NCI-H1694 treated with DMSO at 0.1 percent for 48 hours (cell line): ENCODE results near the gene CDC42EP4.

Source experiments
- DNase-seq: peaks from one replicate; lab custom pipeline; 2025; lab: John Stamatoyannopoulos, UW

Gene CDC42EP4, protein sequence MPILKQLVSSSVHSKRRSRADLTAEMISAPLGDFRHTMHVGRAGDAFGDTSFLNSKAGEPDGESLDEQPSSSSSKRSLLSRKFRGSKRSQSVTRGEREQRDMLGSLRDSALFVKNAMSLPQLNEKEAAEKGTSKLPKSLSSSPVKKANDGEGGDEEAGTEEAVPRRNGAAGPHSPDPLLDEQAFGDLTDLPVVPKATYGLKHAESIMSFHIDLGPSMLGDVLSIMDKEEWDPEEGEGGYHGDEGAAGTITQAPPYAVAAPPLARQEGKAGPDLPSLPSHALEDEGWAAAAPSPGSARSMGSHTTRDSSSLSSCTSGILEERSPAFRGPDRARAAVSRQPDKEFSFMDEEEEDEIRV

DNA sequence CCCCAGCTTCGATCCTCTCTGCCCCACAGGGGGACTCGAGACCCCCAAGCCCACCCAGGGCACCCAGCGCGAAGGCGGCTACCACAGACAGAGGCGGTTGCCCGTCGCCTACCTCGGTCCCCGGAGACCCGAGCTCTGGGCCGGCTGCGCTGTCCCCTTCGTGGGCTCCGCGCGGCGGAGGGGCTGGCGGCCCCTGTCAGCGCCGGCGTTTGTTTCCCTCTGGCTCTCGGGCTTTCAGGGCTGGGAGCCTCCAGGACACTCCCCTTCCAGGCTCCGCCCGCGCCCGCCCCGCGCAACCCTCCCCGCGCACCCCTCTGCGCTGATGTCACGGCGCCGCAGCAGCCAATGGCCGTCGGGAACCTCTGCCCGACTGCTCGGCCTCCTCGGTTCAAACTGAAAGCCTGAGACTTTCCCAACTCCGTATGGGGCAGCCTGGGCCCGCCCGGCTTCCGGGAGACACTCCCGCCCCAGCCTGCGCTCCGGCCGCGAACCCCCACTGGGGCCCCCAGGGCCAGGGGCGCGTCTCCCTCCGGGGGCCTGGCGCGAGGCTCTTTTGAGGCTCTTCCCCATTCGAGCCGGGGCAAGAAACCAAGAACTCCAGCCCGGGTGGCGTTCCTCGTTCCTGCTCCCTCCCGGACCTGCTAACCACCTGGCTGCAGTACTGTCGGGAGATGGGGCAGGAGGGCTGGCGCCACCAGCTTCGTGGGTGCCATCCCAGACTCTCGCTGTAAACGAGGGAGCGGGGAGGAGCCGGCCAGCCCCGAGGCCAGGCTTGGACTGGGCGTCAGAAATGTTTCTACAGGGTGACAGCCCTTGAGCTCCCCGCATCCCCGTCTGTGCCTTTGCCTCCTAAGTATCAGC is at the start of gene CDC42EP4:
Gene CDC42EP4 (minus strand): TSS at position 221 of the 861 bp plus-strand sequence. CDS start 25,501 bp downstream, outside the sequence.
- peak; percentile 76 for DNase-seq

DNA sequence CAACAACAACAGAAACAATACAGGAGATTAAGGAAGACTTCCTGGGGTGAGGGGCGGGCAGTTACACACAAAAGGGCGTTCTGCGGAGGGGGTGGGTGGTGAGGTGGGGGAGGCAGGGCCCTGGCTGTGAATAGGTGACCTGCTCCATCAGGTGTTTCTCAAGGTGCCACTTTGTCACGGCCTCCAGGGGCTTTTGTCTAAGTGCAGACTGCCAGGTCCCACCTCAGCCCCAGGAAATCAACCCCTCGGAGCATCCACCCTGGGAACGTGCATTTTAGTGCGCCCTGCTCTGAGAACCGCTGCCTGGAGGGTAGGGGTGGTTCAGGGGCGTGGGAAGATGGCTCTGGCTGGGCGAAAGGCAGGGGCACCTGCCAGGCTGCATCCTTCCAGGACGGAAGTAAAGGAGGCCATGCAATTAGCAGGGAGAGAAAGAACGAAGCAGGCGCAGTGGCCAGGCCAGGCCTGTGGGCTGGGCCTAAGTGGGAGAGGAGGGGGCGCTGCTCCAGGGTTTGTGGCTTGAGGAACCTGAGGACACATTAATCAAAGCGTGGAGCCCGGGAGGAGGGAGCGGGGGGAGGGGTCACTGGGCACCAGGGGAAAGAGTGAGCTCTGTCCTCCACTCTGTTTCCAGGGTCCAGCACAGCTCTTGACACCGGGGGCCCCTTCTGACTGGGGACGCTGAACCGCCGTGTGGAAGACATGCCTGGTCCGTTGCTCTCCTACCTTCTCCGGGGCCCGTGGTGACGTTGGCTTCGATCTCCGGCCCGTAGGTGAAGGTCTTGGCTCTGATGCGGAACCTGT is 49.4 kb upstream of the CDC42EP4 start:
- no peak for DNase-seq

DNA sequence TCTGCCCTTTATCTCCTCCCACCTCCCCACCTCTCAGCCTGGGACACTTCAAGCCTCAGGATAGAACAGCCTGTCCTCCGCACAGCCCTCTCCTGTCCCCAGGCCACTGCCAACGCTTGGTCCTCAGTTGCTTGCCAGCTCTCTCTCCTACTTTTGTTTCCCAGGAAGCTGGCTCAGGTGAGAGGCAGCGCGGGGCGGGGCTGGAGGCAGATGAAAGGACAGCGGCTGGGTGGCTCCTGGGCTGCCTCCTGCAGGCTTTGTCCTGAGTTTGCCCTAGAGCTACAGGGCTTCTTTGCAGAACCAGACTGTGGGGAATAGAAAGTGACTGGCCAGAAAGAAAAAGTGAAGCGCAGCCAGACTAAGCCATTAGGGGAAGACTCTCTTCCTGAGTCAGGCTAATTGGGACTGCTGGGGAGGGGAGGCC is 48.2 kb upstream of the CDC42EP4 start:
- DNase-seq = no peak

DNA sequence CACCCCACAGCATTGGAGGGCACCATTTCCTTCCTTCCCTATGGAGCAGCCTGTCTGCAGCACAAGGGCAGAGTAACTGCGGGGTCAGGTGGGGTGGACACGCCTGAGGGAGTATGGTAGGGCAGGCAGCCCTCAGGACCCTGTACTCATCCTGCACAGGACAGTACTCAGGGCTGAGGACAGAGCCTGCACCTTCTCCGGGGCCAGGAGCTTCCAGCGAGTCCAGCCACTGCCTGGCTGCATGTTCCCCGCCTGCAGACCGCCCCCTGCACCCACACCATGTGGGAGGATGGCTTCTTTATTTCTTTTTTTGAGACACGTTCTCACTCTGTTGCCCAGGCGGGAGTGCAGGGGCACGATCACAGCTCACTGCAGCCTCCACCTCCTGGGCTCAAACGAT is 47.6 kb upstream of the CDC42EP4 start:
- DNase-seq = no peak

DNA sequence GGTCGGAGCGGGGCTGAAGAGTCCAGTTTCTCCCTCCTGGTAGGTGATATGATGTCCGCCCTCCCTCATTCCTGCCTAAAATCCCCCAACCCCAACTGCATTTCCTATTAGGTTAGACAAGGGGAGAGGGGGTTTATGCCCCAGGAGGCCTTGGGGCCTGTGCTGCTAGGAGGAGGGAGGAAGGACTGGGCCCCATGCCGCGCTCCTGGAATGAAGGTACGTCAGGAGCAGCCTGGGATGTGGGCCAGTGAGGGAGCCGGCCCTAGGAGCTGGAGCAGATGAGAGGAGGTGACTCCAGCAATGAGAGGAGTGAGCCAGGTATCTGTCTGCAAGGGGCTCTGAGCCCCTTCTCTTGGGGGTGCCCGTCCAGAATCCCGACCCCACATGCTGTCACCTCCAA is 46.9 kb upstream of the CDC42EP4 start:
- DNase-seq = no peak

DNA sequence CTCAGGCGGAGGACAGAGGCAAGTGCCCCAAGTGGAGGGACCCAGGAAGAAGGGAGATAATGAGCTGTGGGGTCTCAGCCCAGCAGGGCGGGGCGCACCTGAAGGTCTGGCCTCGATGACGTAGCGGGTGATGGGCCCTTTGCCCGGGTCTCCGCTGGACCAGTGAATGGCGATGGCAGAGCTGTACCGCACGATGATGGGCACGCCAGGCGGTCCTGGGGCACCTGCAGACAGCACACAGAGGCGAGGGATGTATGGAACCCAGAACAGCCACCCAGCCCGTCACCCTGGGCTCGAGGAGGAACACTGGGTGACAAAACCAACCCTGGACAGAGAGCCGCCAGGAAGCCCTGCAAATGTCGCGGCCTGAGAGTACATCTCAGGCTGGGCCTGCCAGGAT is 46.2 kb upstream of the CDC42EP4 start:
- no peak for DNase-seq

DNA sequence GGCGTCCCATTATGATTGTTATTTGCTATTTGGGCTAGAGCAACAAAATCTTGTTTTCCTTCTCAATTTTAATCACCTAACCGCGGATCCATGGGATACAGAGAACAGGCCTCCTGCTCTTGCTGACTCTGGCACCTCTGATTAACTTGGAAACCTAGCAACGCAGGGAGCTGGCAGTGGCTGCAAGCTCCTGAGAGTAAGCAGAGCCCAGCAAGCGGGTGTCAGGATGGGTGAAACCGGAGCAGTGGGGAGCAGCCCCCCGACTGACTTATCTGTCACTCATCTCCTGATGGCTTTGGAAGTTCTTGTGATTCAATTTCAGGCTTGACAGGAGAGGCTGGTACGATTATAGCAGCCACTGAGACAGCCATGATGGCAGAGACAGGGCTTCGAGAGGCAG is 45.5 kb upstream of the CDC42EP4 start:
- DNase-seq = peak; percentile 18

DNA sequence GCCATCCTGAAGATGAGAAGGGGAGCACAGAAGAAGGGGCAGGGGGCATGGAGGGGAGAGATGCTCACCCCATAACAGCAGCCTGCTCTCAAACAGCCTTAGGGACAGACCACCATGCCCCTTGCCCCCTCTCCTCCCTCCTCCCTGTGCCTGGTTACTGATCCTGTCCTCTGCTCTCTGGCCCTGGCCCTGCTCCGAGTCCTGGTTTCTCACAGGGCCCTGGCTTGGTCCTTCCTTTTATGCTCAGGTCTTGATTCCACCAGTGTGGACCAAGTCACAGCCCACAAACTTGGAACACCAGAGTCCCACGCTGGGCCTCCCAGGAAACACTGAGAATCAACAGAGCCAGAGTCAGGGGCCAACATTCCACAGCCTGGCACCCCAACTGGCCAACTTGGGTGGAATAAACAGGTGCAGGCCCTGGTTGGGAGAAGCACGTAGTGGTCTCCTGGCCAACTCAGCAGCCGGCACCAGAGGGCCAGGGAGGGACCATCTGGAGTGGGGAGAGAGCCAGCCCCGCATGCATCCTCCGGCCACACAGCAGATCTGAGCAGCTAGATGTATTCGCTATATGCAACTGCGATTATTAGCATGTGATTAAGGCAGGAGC is 44.9 kb upstream of the CDC42EP4 start:
- no peak for DNase-seq

DNA sequence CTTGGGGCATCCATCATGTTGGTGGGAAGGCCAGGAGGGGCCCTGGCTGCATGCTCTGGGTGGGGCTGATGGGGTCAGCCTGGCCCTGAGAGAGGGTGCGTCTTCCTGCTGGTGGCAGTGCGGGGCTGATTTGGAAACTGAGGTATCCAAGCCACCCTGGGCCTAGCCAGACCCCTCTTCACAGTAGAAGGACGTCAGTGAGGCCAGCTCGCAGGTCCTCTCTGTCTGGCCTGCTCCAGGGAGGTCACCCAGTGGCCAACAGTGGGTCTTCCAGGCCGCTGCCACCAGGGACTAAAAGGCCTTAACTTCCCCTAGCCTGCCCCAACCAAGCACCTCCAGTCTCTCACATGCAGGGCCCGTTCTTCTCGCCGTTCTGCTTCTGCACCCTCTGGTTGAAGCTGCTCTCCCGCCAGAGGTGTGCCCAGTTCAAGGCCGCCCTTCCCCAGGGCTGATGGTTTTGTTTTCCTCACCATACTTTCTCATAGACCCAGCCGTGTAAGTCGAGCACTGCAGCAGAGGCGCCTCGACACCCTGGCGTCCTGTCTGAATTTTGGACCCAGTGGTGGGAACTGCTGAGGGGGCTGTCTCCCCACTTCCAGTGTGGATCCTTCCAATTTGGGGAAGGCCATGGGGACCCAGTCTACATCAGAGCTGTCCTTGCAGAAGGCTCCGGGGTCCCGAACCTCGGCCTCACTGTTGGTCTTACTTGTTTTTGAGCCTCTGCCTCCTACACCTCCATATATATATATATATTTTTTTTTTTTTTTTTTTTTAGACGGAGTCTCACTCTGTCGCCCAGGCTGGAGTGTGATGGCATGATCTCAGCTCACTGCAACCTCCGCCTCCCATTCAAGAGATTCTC is 42.9 kb upstream of the CDC42EP4 start:
- DNase-seq = no peak

DNA sequence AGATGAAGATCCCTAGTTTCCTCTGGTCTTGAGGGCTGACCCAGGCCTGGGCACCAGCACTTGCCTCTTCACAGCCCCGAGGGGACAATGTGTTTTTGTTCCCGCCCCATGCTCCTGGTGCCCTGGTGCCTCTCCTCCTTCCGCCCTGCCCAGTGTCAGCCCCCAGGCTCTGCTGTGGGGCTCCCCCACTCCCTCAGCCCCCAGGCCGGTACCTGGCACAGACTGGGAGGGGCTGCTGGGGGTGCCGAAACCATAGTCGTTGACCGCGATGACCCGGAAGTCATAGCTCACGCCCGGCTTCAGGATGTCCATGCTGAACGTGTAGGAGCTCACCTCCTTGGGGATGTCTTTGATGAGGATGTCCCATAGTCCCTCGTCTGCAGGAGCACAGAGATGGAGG is 40.5 kb upstream of the CDC42EP4 start:
- no peak for DNase-seq

DNA sequence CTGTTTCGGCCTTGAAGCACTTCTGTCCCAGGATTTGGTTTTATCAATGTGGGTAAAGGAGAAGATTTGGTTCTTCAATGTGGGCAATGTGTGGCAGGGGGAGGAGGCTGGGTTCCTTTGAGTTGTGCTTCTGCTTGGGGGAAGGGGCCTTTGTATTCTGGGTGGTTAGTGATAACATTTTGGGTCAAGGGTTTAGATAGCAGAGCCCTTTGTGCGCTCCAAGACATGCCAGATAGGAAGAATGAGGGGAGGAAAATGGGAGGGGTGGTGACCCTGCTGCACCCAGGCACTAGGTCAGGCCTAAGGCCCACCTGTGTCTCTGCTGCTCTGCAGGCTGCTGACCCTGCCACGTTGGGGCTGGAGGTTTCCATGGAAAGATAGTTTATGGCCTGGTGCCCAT is 40.0 kb upstream of the CDC42EP4 start:
- DNase-seq = no peak

DNA sequence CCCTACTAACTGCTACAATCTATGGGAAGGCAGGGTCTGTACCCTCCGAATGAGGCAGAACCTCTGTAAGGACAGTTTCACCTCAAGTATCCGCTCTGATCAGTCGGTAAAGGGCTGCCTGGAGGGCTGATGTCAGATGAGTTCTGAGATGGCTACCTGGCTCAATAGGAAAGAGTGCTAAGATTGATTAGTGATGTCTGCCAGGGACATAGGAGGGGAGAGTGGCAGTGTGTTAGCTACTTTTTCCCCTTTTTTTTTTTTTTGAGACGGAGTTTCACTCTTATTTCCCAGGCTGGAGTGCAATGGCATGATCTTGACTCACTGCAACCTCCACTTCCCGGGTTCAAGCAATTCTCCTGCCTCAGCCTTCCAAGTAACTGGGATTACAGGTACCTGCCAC is 39.1 kb upstream of the CDC42EP4 start:
- DNase-seq = no peak

DNA sequence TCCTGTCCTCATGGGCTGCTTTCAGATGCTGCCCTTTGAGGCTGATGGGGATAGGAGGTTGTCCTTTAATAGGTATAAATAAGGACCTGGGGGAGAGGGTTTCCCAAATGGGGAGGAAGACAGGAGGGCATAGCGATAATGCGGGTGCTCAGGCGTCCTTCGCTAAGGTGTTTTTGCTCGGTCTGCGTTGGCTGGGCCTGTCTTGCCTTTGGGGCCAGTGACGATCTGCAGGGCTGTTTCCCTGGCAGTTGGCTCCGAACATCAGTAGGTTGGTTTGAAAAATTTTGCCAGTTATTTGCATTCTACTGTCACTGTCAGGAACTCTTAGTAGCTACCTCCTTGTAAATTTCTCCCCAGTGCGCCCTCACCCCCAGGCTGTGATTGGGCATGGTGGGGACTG is 37.8 kb upstream of the CDC42EP4 start:
- no peak for DNase-seq

DNA sequence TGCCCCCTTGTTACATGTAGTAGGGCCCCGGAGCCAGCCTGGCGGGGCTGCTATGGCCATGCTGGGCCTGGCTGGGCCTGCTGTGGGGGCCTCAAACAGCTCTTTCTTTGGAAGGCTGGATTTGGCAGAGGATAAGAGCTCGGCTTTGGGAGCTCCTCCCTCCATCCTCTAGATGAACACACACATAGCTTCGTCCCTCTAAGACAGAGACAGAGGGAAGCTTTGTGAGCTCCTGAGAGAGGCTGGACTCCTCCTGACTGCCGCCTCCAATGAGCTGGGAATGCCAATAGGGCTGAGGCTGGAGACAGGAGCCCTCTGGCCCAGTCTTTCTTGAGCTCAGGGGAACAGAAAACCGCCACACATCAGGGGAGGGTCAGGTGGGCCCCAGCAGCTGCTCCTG is 37.3 kb upstream of the CDC42EP4 start:
- DNase-seq = no peak

DNA sequence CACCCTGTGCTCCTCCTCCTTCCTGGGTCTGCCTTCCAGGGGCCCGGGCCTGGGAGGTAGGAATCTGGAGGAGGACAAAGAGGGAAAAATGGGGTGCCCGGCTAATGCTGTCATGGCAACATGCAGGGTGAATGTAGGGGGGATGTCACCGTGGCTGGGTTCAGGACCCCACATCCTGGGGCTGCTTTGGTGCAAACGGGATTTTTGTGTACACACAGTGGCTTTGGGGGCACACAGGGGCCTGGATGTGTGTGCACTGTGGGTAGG is 37.0 kb upstream of the CDC42EP4 start:
- no peak for DNase-seq

DNA sequence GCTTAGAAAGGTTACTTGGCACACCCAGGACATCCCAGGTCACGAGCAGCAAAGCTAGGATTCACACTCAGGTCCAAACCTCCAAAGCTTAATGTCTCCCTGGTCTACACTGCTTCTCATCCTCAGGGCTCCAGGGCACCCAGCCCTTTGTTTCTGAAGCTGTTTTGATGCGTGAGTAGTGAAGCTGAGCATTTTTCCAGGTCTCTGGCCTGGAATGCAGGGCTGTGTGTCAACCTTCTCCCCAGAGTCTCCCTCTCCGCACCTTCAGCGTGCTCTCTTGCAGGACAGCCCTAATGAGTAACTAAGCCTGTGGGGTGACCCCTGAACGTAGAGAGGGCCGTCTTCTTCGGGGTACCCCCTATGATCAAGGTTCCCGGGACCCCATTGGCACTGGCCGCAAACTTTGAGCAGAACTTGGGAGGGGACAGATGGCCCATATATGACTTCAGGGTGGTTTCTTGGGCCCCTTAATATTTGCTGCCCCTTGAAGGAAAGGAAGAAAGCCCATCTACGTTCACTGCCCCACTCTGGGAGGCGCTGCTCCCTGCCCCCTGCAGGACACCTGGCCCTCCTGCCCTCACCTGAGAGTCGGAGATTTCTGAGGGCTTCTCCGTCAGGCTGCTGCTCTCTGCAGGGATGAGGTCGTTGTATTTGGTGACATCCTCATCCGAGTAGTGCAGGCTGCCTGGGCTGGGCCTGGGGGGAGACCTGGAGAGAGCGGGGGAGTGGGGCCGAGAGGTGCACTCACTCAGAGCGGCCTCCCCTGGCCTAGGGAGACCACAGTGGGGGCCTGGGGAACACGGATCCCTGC is 36.4 kb upstream of the CDC42EP4 start:
- no peak for DNase-seq

DNA sequence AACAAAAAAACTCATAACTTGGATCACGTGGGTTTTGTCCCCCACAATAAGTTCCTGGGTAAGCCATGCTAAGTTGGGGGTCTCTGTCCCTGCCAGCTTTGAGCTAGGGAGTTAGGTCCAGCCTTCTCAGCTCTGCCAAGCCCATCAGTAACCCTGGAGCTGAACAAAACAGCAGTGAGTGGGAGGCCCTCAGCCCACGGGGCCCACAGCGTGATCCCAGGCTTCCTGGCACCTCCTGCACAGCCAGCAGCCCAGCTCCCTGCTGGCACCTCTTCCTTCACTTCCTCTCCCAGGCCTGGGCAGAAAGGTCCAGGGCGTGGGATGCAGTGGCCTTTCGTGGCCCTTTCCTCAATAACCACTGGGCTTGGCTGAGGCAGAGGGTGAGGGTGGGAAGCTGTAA is 35.5 kb upstream of the CDC42EP4 start:
- DNase-seq = no peak

DNA sequence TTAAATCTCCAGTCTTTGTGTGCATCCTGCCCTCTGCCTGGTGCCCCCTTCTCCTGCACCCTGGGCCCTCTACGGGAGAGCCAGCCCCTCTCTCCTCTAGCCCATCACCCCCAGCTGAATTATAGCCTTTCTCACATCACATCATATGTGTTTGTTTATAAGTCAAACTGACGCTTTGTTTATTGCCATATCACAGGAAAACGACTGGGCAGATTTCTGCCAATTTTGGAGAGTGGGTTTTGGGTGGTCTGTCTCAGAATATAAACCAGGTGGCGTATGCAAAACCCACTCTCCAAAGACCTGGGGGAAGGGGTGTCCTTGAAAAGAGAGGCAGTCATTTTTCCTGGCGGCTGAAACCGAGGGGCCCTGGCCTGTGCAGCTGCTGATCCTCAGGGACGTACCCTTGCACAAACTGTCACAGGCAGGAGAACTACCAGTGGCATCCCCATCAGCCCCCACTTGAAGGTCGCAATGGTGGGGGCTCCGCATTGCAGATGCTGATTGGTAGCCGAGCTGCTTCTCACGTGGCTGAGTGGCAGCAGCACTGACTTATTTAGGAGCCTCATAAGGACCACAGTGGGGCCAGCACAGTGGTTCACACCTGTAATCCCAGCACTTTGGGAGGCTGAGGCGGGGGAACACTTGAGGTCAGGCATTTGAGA is 34.8 kb upstream of the CDC42EP4 start:
- no peak for DNase-seq

DNA sequence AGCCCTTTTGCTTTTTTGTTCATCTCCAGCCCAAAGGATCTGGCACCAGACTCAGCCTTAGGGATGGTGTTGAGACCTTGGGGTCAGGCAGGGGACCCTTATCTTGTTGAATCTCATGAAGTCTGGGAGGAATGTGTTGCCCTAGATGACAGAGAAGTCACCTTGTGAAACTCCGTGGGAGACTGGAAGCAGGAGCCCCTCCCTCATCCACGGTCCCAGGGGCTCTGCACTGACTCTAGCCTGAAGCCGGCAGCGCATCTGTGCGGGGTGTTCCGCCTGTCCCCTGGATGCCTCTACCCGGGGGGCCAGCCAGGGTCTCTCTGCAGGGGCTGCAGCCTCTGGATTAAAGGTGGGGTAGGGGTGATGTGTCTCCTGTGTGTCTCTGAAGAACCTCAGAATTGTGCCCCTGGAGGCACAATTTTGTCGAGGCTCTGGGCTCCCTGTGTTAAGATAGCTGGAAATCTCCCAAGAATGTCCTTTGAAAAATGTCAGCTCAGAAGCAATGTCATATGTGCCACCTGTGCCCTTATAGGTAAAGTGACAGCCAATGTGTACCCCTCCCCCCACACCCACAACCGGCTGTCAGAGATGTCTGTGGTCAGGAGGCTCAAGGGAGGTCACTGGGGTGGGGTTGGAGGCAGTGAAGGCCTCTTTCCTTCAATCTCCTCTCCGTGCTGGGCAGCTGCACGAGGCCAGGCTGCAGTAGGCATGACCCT is 32.1 kb upstream of the CDC42EP4 start:
- no peak for DNase-seq
